GM12878 (cell line): ENCODE results near the gene RIN2. TPM values are rescaled to one million over a fixed set of nuclear protein-coding genes. Genes with fewer than 3 reads are reported as not detected.

Experiments used
- ATAC-seq: fragments of 200-7000 bp; cut with Tn5 transposase; 3 replicates; pipeline ENCODE4 v1.9.1; 2020; ENCODE audit warnings: mild to moderate bottlenecking, moderate library complexity
- BruUV-seq: library from RNA; stranded (reverse); fragments of 400-500 nt; replicated peaks from 2 replicates; lab custom pipeline; 2021; lab: Mats Ljungman, UMichigan
- CTCF ChIA-PET: fragments of 300-600 bp; sonication (Branson Sonifier 250); formaldehyde crosslinking; extraction: SDS; loops from one replicate; lab custom pipeline; 2021; ENCODE audit warnings: inconsistent platforms; lab: Yijun Ruan, JAX
- POLR2A ChIA-PET: fragments of 350-600 bp; formaldehyde crosslinking; extraction: SDS; loops from one replicate; lab custom pipeline; 2021; ENCODE audit warnings: inconsistent platforms; lab: Charles Lee
- RAD21 ChIA-PET: fragments of 300-600 bp; sonication (Branson Sonifier 250); formaldehyde crosslinking; loops from one replicate; lab custom pipeline; 2023; ENCODE audit warnings: antibody characterized with exemption; ENCODE audit not compliant: unreplicated experiment; lab: Charles Lee
- SMC1A ChIA-PET: fragments of 300-600 bp; sonication (Branson Sonifier 250); formaldehyde crosslinking; loops from one replicate; lab custom pipeline; 2023; ENCODE audit not compliant: unreplicated experiment, uncharacterized antibody; lab: Charles Lee
- DNase-seq: peaks from one replicate; pipeline ENCODE4 v3.0.0-alpha.2; 2011; ENCODE audit warnings: low read depth, low spot score
- FAIRE-seq: peaks from 3 replicates; lab custom pipeline; 2011; peaks lifted over from hg19 to GRCh38; lab: Jason Lieb, UNC
- H2AFZ ChIP-seq: 2 replicates; pipeline ENCODE4 v1.6.0; 2011; ENCODE audit warnings: low read depth, low read length, control low read depth; ENCODE audit not compliant: control insufficient read depth
- H3K27ac ChIP-seq: 2 replicates; pipeline ENCODE4 v1.5.1; 2011; ENCODE audit warnings: control low read depth; ENCODE audit not compliant: control insufficient read depth, insufficient read depth
- H3K27me3 ChIP-seq, 2 experiments: replicated peaks in 1 of 2; 2 replicates each; pipeline versions ENCODE4 v1.6.0 to v1.6.1; 2011; ENCODE audit warnings: low read length in 1 of 2; ENCODE audit not compliant: control insufficient read depth in 2 of 2, insufficient read depth in 2 of 2
- H3K36me3 ChIP-seq, 2 experiments: 2 replicates each; pipeline ENCODE4 v1.5.1; 2011; ENCODE audit warnings: low read length in 1 of 2; ENCODE audit not compliant: control insufficient read depth in 2 of 2, insufficient read depth in 2 of 2
- H3K4me1 ChIP-seq: 2 replicates; pipeline ENCODE4 v1.6.1; 2011; ENCODE audit warnings: mild to moderate bottlenecking, low read length, moderate library complexity, mixed read lengths; ENCODE audit not compliant: control insufficient read depth, insufficient read depth
- H3K4me2 ChIP-seq: 2 replicates; pipeline ENCODE4 v1.6.0; 2011; ENCODE audit warnings: control low read depth; ENCODE audit not compliant: control insufficient read depth, insufficient read depth
- H3K4me3 ChIP-seq: fragments of 200-600 bp; sonication (generic); 2 replicates; pipeline ENCODE4 v1.5.1; 2016
- H3K79me2 ChIP-seq: 2 replicates; pipeline ENCODE4 v1.6.0; 2011; ENCODE audit warnings: low read length; ENCODE audit not compliant: control insufficient read depth, insufficient read depth
- H3K9ac ChIP-seq: 2 replicates; pipeline ENCODE4 v1.8.0; 2011; ENCODE audit warnings: low read length, control low read depth, mixed read lengths; ENCODE audit not compliant: control insufficient read depth, insufficient read depth
- H3K9me3 ChIP-seq: replicated peaks from 3 replicates; pipeline ENCODE4 v1.5.1; 2011; ENCODE audit warnings: mild to moderate bottlenecking, low read length; ENCODE audit not compliant: control insufficient read depth, insufficient read depth
- H4K20me1 ChIP-seq: 2 replicates; pipeline ENCODE4 v1.6.0; 2011; ENCODE audit not compliant: control insufficient read depth, insufficient read depth
- GABPA ChIP-seq: IDR thresholded peaks from 2 replicates; pipeline ENCODE4 v1.6.1; 2014; ENCODE audit warnings: antibody characterized with exemption, low read depth, mild to moderate bottlenecking, inconsistent platforms
- IKZF2 ChIP-seq, 2 experiments: fragments of 450-650 bp; IDR thresholded peaks; 2 replicates each; pipeline ENCODE4 v1.6.1; 2017; ENCODE audit warnings: mild to moderate bottlenecking in 2 of 2, moderate library complexity in 2 of 2
- POLR2AphosphoS5 ChIP-seq: IDR thresholded peaks from 2 replicates; pipeline ENCODE4 v1.6.1; 2011; ENCODE audit warnings: mild to moderate bottlenecking, low read length, inconsistent platforms
- RBBP5 ChIP-seq: fragments of 200-600 bp; sonication (generic); conservative IDR thresholded peaks from 2 replicates; pipeline ENCODE4 v1.6.1; 2016
- WGBS: methylation state at CpG from one replicate; pipeline ENCODE4 v1.1.6; 2016; ENCODE audit warnings: low lambda C conversion rate; ENCODE audit not compliant: insufficient replicate concordance, insufficient coverage; ENCODE audit errors: missing lambda C conversion rate; 5-methylcytosine and 5-hydroxymethylcytosine counted together
- in situ Hi-C: fragments of 300-500 bp; cut with MboI; formaldehyde crosslinking; loops from 9 replicates; pipeline ENCODE4 v1.14.3; 2018; ENCODE audit warnings: mixed read lengths
- intact Hi-C: fragments of 100-400 bp; cut with micrococcal nuclease; formaldehyde crosslinking; loops from one replicate; pipeline ENCODE4 v1.14.2; 2022; ENCODE audit not compliant: unreplicated experiment
- polyA plus RNA-seq, 11 experiments: library from polyadenylated mRNA; depleted of rRNA in 4 of 11; unstranded in 6 of 11; stranded (reverse) in 5 of 11; fragments of >200 nt; fragmentation: Nextera tagmentation in 4 of 11; fragmentation: Illumina TruSeq in 1 of 11; extraction: Ambion mirVana in 4 of 11; extraction: Trizol in 1 of 11; gene quantifications; 1 replicate in 1 of 11; 2 replicates in 10 of 11; pipeline versions ENCODE4 v1.2.1 to v1.2.3, GENCODE V29; 2011 to 2016; ENCODE audit warnings: inconsistent platforms in 2 of 11, missing spikeins in 2 of 11, low read depth in 1 of 11
- total RNA-seq, 4 experiments: library from RNA; depleted of rRNA in 3 of 4; stranded (reverse); fragments of >200 nt in 3 of 4; fragmentation: Illumina TruSeq in 1 of 4; extraction: Trizol in 1 of 4; gene quantifications; 2 replicates each; pipeline versions ENCODE4 v1.2.1 to v1.2.3, GENCODE V29; 2013 to 2021
- TF ChIP-seq, protein P1 (sequence below): fragments of 450-650 bp; formaldehyde crosslinking; IDR thresholded peaks from 2 replicates; pipeline ENCODE4 v1.4.0; 2020; ENCODE audit warnings: mild to moderate bottlenecking, moderate library complexity
- TF ChIP-seq, protein P2 (sequence below): fragments of 450-650 bp; IDR thresholded peaks from 2 replicates; pipeline ENCODE4 v1.6.1; 2017; ENCODE audit warnings: low read depth, mild to moderate bottlenecking, moderate library complexity
- TF ChIP-seq, protein P3 (sequence below): IDR thresholded peaks from 2 replicates; pipeline ENCODE4 v1.6.1; 2012; ENCODE audit warnings: low read length, inconsistent platforms
- TF ChIP-seq, protein P4 (sequence below): IDR thresholded peaks from 2 replicates; pipeline ENCODE4 v1.6.1; 2012; ENCODE audit warnings: low read depth, low read length, improper control_type of control experiment

RIN2 gene
- total and polyA plus RNA-seq, 10 of the 15 experiments (the other 5 are each of a cell fraction or from before 2014, with no cell fraction given): 0.68 to 8.5 (median 4.5) TPM

DNA sequence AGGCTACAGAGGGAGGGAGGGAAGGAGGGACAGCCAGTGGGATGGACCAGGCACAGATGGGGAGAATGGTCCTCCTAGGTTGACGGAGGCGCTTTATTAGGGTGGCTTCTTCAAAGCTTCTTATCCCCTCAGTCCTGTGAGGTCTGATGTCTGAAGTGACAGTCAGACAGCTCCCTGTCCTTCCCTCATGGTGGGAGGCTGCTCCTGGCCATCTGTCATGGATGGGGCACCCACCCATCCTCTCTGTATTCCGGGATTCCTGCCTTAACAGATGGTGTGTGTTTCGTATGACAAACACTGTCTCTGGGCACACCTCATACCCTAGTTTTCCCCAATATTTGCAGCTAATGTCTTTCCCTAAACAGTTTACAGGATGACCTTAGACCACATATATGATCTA, 7.9 kb downstream of the RIN2 start (continued):
- TF ChIP-seq, protein P1, sequence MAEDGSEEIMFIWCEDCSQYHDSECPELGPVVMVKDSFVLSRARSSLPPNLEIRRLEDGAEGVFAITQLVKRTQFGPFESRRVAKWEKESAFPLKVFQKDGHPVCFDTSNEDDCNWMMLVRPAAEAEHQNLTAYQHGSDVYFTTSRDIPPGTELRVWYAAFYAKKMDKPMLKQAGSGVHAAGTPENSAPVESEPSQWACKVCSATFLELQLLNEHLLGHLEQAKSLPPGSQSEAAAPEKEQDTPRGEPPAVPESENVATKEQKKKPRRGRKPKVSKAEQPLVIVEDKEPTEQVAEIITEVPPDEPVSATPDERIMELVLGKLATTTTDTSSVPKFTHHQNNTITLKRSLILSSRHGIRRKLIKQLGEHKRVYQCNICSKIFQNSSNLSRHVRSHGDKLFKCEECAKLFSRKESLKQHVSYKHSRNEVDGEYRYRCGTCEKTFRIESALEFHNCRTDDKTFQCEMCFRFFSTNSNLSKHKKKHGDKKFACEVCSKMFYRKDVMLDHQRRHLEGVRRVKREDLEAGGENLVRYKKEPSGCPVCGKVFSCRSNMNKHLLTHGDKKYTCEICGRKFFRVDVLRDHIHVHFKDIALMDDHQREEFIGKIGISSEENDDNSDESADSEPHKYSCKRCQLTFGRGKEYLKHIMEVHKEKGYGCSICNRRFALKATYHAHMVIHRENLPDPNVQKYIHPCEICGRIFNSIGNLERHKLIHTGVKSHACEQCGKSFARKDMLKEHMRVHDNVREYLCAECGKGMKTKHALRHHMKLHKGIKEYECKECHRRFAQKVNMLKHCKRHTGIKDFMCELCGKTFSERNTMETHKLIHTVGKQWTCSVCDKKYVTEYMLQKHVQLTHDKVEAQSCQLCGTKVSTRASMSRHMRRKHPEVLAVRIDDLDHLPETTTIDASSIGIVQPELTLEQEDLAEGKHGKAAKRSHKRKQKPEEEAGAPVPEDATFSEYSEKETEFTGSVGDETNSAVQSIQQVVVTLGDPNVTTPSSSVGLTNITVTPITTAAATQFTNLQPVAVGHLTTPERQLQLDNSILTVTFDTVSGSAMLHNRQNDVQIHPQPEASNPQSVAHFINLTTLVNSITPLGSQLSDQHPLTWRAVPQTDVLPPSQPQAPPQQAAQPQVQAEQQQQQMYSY (CRISPR knock-in tag): no peak
- TF ChIP-seq, protein P2, sequence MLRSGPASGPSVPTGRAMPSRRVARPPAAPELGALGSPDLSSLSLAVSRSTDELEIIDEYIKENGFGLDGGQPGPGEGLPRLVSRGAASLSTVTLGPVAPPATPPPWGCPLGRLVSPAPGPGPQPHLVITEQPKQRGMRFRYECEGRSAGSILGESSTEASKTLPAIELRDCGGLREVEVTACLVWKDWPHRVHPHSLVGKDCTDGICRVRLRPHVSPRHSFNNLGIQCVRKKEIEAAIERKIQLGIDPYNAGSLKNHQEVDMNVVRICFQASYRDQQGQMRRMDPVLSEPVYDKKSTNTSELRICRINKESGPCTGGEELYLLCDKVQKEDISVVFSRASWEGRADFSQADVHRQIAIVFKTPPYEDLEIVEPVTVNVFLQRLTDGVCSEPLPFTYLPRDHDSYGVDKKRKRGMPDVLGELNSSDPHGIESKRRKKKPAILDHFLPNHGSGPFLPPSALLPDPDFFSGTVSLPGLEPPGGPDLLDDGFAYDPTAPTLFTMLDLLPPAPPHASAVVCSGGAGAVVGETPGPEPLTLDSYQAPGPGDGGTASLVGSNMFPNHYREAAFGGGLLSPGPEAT: no peak
- TF ChIP-seq, protein P3, sequence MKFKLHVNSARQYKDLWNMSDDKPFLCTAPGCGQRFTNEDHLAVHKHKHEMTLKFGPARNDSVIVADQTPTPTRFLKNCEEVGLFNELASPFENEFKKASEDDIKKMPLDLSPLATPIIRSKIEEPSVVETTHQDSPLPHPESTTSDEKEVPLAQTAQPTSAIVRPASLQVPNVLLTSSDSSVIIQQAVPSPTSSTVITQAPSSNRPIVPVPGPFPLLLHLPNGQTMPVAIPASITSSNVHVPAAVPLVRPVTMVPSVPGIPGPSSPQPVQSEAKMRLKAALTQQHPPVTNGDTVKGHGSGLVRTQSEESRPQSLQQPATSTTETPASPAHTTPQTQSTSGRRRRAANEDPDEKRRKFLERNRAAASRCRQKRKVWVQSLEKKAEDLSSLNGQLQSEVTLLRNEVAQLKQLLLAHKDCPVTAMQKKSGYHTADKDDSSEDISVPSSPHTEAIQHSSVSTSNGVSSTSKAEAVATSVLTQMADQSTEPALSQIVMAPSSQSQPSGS: no peak
- no peak for TF ChIP-seq IKZF2 (IDR thresholded peaks at IDR 0.05)
- TF ChIP-seq, all 136 proteins: peak for 0

DNA sequence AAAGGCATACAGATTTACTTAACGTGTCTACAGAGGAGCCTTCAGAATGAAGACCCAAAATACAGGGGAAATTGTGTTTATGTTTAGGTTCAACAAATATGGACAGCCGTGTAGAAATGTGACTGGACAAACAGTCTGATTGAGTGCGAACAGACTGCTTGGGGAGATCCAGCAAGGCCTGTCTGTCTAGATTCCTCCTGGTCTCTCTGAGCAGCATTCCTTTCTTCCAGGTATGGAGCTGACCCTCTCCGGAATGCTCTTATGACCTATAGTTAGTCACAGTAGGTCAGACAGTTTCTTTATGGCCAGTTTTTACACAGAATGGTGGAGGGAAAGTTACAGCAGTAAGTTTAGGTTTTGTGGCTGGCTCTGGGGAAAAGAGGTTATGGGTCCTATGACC, 9.0 kb downstream of the RIN2 start:
- FAIRE-seq (no peak), DNase-seq (no peak), ATAC-seq (no peak)
- Histone ChIP-seq H3K9me3 (no peaks in the 10 kb centered on the region), H2AFZ (no peak overlapping the region), H3K27ac (no peak overlapping the region), H3K4me3 (no peak overlapping the region), H3K9ac (no peak overlapping the region), H3K36me3 (no peaks in the 10 kb centered on the region), H3K4me2 (no peak overlapping the region), H3K4me1 (no peaks in the 10 kb centered on the region), H3K79me2 (no peaks in the 10 kb centered on the region), H4K20me1 (no peaks in the 10 kb centered on the region), H3K27me3 (peaks cover 1 to 7% of the 10 kb centered on the region in 2 experiments)
- no TSS peak for BruUV-seq
- intact Hi-C loops (no loop called here), in situ Hi-C loops (no loop called here)
- ChIA-PET SMC1A (interaction anchor here (1.0 to 1.2 kb wide), 2 partner anchors 8 to 16 kb away, joined by 3 read pairs; no protein-coding TSS in a partner anchor), RAD21 (interaction anchor here (1.3 kb wide), 1 partner anchor 74 kb away, joined by 4 read pairs; no protein-coding TSS in a partner anchor), POLR2A (no interaction called here), CTCF (interaction anchor here (1.4 kb wide), 1 partner anchor 74 kb away, joined by 3 read pairs; no protein-coding TSS in a partner anchor)
- 49% methylated on average over 4 of the region's 4 CpGs for WGBS
- TF ChIP-seq RBBP5: no peak
- no peak for TF ChIP-seq GABPA
- TF ChIP-seq POLR2AphosphoS5: no peak
- TF ChIP-seq, protein P4, sequence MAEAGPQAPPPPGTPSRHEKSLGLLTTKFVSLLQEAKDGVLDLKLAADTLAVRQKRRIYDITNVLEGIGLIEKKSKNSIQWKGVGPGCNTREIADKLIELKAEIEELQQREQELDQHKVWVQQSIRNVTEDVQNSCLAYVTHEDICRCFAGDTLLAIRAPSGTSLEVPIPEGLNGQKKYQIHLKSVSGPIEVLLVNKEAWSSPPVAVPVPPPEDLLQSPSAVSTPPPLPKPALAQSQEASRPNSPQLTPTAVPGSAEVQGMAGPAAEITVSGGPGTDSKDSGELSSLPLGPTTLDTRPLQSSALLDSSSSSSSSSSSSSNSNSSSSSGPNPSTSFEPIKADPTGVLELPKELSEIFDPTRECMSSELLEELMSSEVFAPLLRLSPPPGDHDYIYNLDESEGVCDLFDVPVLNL: no peak
